Heart right ventricle (tissue), 16 donors: Measurements from ENCODE around the gene PTPN4. TPM values are rescaled to one million over a fixed set of nuclear protein-coding genes. Genes with fewer than 3 reads are reported as not detected.

ENCODE experiments used
- ATAC-seq, 8 donors: fragments of 200-7000 bp; cut with Tn5 transposase; one replicate each; pipeline ENCODE4 v1.9.1; 2020; ENCODE audit warnings: mild to moderate bottlenecking in 8 of 8, moderate library complexity in 8 of 8, moderate number of reproducible peaks in 1 of 8
- DNase-seq, 2 donors: peaks; one replicate each; pipeline ENCODE4 v3.0.0-alpha.2; 2020
- H3K27ac ChIP-seq, 10 donors: fragments of 200-600 bp; sonication (generic) in 2 of 10; one replicate each; pipeline versions ENCODE4 v1.5.0 to v1.8.0; 2020 to 2022; ENCODE audit warnings: mild to moderate bottlenecking in 3 of 10
- H3K27me3 ChIP-seq, 7 donors: fragments of 200-600 bp; one replicate each; pipeline ENCODE4 v1.8.0; 2021 to 2022; ENCODE audit warnings: mild to moderate bottlenecking in 2 of 7
- H3K36me3 ChIP-seq, 9 donors: fragments of 200-600 bp; sonication (generic) in 1 of 9; one replicate each; pipeline versions ENCODE4 v1.5.0 to v1.8.0; 2020 to 2022; ENCODE audit warnings: mild to moderate bottlenecking in 2 of 9
- H3K4me1 ChIP-seq, 9 donors: fragments of 200-600 bp; sonication (generic) in 1 of 9; one replicate each; pipeline versions ENCODE4 v1.5.0 to v1.8.0; 2020 to 2022; ENCODE audit warnings: mild to moderate bottlenecking in 4 of 9
- H3K4me3 ChIP-seq, 10 donors: fragments of 200-600 bp; sonication (generic) in 2 of 10; one replicate each; pipeline versions ENCODE4 v1.5.0 to v1.8.0; 2020 to 2022; ENCODE audit warnings: mild to moderate bottlenecking in 7 of 10, moderate library complexity in 2 of 10
- H3K9me3 ChIP-seq, 11 donors: fragments of 200-600 bp in 10 of 11; sonication (generic) in 2 of 11; one replicate each; pipeline versions ENCODE4 v1.5.0 to v1.8.0; 2013 to 2022; ENCODE audit warnings: mild to moderate bottlenecking in 2 of 11, control low read depth in 1 of 11, moderate library complexity in 1 of 11
- WGBS, 2 donors: extraction: QIAGEN DNeasy Blood & Tissue Kit; methylation state at CpG; one replicate each; pipeline ENCODE4 v1.1.7; 2013; ENCODE audit warnings: inconsistent platforms in 1 of 2; 5-methylcytosine and 5-hydroxymethylcytosine counted together
- intact Hi-C, 10 donors: fragments of 100-400 bp; cut with DNase I; formaldehyde crosslinking; loops; one replicate each; pipeline versions ENCODE4 v1.11.1 to v1.14.2; 2022
- polyA plus RNA-seq, 2 donors: library from polyadenylated mRNA; stranded (reverse); fragments of 200-250 nt; gene quantifications; one replicate each; pipeline ENCODE4 v1.2.3, GENCODE V29; 2013
- total RNA-seq, 10 donors: library from RNA; stranded (reverse); fragmentation: NEBNext Ultra II Directional in 3 of 10; extraction: Animal tissue kit (Norgen Biotek cat#: 25700) in 3 of 10; gene quantifications; one replicate each; pipeline versions ENCODE4 v1.2.1 to v1.2.4, GENCODE V29; 2021 to 2023
- TF ChIP-seq, protein P1 (sequence below), 9 donors: fragments of 200-600 bp; sonication (generic) in 2 of 9; IDR thresholded peaks; one replicate each; pipeline versions ENCODE4 v1.5.0 to v1.8.0; 2021 to 2022; ENCODE audit warnings: antibody characterized with exemption in 9 of 9, mild to moderate bottlenecking in 5 of 9, moderate library complexity in 1 of 9
- donor health status: Arrhythmogenic right ventricular cardiomyopathy.
- donor health status: ischemic (EF 13 %, LVEDD 7.1; RV severe dilation, severe dysfunction).
- donor health status: healthy with polysubstance abuse.
- donor health status: DM: no; HTN: yes; CAD: no.
- donor health status: DM: no; HTN: no; CAD: no.
- donor health status: ischemic (EF 25% LVEDD 6.9; RV normal size, moderate dysfunction).
- donor health status: ischemic (EF 25% LVEDD 5.7; RV mildly dilated, moderate dysfunction).
- donor health status: healthy.
- donor health status: DM: yes; HTN: yes; CAD: no.
- donor health status: Ischemic cardiomyopathy.
- donor health status: ischemic (EF 35%, LVEDD 5.7; RV mildly dilated, moderate dysfunction).
- donor health status: nonischemic (EF 11% LVEDD 7.7; RV severe dilation, severe dysfunction).
- donor health status: DM: yes; HTN: yes; CAD: no.
- donor health status: PGD.
- donor health status: ischemic (EF 29% LVEDD 5.4; RV normal size, mild dysfunction).
- donor health status: nonischemic (EF 23%, LVEDD 6.1; RV moderate dilation, normal function).

PTPN4 gene
- total and polyA plus RNA-seq, 12 donors = 2.5 to 56.1 (median 44.7) TPM

GRCh38 chr2:119947535-119947934, 187.8 kb downstream of the PTPN4 start:
- Histone ChIP-seq H3K9me3 (no peaks in the 10 kb centered on the region), H3K27me3 (no peaks in the 10 kb centered on the region), H3K4me3 (no peak overlapping the region), H3K36me3 (peaks cover 0 to 63% (median 6%) of the 10 kb centered on the region in 9 donors), H3K4me1 (peaks cover 0 to 6% (median 0%) of the 10 kb centered on the region in 9 donors), H3K27ac (no peak overlapping the region)
- DNase-seq (no peak), ATAC-seq (no peak)
- TF ChIP-seq, protein P1, sequence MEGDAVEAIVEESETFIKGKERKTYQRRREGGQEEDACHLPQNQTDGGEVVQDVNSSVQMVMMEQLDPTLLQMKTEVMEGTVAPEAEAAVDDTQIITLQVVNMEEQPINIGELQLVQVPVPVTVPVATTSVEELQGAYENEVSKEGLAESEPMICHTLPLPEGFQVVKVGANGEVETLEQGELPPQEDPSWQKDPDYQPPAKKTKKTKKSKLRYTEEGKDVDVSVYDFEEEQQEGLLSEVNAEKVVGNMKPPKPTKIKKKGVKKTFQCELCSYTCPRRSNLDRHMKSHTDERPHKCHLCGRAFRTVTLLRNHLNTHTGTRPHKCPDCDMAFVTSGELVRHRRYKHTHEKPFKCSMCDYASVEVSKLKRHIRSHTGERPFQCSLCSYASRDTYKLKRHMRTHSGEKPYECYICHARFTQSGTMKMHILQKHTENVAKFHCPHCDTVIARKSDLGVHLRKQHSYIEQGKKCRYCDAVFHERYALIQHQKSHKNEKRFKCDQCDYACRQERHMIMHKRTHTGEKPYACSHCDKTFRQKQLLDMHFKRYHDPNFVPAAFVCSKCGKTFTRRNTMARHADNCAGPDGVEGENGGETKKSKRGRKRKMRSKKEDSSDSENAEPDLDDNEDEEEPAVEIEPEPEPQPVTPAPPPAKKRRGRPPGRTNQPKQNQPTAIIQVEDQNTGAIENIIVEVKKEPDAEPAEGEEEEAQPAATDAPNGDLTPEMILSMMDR (IDR thresholded peaks at IDR 0.05) = no peak
- 97 to 100% methylated on average over 1 of the region's 1 CpG for WGBS, 2 donors
- intact Hi-C loops = loop anchor here in 3 of 10 donors (10.0 kb wide), 1 partner anchor 193 kb away; the partner anchor contains the start of gene PTPN4 (in 3 of the 3)

DNA sequence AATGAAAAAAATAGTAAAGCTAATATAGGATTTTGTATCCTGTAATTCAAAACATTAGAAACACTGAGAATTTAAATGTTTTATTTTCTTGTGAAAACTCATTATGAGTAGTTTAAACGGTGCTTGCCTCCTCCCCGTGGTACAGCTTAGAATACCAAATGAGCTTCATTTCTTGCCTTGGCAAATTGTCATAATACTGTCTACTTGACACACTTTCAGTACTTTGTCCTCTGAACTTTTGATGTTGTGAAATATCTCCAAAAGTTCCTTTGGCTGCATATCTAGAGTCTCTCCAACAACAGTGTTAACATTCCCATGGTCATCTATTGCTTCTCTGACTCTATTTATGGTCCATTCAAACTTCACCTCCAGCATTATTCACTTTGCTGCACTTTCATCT, 191.2 kb downstream of the PTPN4 start:
- Histone ChIP-seq H3K27me3 (no peaks in the 10 kb centered on the region), H3K36me3 (peaks cover 0 to 74% (median 14%) of the 10 kb centered on the region in 9 donors), H3K4me3 (no peak overlapping the region), H3K9me3 (no peaks in the 10 kb centered on the region), H3K4me1 (no peaks in the 10 kb centered on the region), H3K27ac (no peak overlapping the region)
- WGBS, 2 donors = 86 to 88% methylated on average over 2 of the region's 2 CpGs
- no peak for ATAC-seq
- no peak for DNase-seq
- TF ChIP-seq, protein P1 (IDR thresholded peaks at IDR 0.05) = no peak
- intact Hi-C loops = loop anchor here in 1 of 10 donors (10.0 kb wide), 1 partner anchor 196 kb away; the partner anchor contains the start of gene PTPN4

DNA sequence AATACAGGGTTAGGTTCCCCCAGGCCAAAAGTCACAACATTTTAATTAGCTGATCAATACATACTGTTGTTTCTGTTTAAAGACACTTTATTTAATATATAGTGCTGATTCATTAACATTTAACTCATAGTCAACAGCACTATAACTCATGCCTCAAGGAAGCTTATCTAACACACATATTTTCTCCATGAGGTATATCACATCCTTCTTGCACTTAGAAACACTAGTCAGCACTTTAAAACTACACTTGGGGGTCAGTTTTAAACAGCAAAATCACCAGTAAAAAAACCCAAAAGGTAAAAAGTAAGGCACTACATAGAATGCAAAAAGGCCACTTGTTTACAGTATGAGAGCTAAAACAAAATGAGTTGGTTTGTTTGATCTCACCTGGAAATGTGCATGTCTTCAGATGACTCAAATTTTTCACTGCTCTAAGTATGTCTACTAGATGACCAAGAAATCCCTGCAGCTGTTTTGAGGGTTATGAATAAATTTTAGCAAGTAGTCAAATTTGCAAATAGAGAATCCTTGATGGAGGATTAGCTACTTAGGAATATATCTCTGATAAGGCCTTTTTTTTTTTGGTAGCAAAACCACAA, 199.0 kb downstream of the PTPN4 start:
- ATAC-seq = no peak

GRCh38 chr2:119960821-119961220, 201.1 kb downstream of the PTPN4 start:
- TF ChIP-seq, protein P1 (IDR thresholded peaks at IDR 0.05) = no peak
- DNase-seq (no peak), ATAC-seq (no peak)
- intact Hi-C loops = no loop called here
- H3K27ac ChIP-seq = no peak overlapping the region
- peaks cover 0 to 97% (median 31%) of the 10 kb centered on the region in 9 donors for H3K36me3 ChIP-seq
- peaks cover 0 to 5% (median 0%) of the 10 kb centered on the region in 9 donors for H3K4me1 ChIP-seq
- peaks cover 0 to 4% (median 0%) of the 10 kb centered on the region in 11 donors for H3K9me3 ChIP-seq
- H3K4me3 ChIP-seq = no peak overlapping the region
- WGBS, 2 donors = 84 to 90% methylated on average over 2 of the region's 2 CpGs
- no peaks in the 10 kb centered on the region for H3K27me3 ChIP-seq

More for the DNA sequence above, 199.0 kb downstream of the PTPN4 start:
- Histone ChIP-seq H3K4me3 (no peak overlapping the region), H3K36me3 (peaks cover 0 to 94% (median 26%) of the 10 kb centered on the region in 9 donors), H3K27ac (no peak overlapping the region), H3K27me3 (no peaks in the 10 kb centered on the region), H3K9me3 (peaks cover 0 to 4% (median 0%) of the 10 kb centered on the region in 11 donors), H3K4me1 (peaks cover 0 to 5% (median 0%) of the 10 kb centered on the region in 9 donors)
- intact Hi-C loops = loop anchor here in 1 of 10 donors (10.0 kb wide), 1 partner anchor 204 kb away; the partner anchor contains the start of gene PTPN4
- no peak for DNase-seq
- TF ChIP-seq, protein P1 (IDR thresholded peaks at IDR 0.05) = no peak
